Right kidney (tissue), 1 donor: ENCODE data around the gene IER5.

Experiments
- DNase-seq: peaks from one replicate; pipeline ENCODE4 v3.0.0-alpha.2; 2016

IER5 gene

DNA sequence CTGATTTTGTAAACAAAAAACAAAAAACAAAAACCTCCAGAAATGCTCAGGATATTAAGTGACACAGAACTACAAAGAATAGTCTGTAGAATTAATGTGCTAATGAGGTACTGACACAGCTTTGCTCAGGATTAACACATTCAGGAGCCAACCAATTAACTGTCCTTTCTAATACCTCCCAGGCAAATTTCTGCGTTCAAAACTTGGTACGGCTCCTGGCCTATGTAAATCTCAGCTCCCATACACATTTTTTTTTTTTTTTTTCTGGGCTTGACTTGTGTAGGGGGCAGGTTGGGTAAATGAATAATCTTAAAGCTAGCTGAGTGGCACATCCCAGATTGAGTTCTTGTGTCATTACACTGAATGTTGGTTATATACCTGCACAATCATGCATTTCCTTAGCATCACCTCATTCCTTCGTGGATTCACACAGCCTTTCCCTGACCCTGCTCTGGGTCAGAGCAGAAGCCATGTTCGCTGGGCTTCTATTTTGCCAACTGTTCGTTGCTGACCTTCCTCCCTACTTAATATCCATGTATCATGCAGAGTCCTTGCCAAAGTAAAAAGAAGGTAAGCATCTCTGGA lies 12.6 kb upstream of the IER5 start:
- no peak for DNase-seq

DNA sequence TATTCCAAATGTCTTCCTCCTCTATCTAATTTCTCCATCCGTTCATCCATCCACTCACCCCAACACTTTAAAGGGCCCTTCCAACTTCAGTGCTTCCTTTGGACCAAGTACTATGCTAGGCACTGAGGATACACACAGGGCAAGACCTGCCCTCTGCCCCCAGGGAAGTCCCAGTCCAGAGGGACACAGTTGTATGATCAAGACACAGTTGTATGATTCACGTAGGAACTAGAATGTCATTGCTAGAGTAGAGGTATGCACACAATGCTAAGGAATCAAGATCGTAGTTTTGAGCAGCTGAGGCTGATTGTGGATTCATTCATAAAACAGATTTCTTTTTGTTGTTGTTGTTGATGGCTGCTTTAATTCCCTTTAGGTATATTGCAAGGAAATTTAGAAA lies 11.6 kb upstream of the IER5 start:
- DNase-seq: no peak

DNA sequence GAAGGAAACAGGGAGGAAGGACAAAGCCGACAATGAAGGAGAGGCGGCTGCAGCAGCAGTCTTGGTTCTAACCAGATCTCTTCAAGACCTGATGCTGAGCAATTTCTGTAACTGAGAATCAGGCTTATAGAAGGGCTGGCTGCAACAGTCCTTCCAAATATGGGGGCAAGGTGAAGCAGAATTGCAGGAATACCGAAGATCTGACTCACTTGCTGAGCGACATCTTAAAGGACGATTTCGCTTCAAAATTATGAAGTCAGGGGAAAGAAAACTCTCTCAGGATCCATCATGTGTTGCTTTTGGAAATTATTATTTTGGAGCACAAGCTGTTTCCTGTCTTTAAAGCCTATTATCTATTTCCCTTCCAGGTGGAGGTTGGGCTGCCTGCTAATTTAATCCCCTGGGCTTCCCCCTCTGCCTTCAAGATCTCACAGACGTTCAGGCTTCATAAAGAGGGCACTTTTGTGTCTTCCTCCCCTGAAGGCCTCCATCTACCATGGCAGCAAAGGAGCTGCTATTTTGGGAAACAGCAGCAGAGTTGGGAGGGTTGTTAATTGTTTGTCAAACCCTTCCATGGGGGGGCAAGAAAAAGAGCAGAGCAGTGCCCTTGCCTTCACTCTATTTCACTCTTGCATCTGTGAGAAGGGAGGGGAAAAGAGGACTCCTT lies 10.8 kb upstream of the IER5 start:
- no peak for DNase-seq

DNA sequence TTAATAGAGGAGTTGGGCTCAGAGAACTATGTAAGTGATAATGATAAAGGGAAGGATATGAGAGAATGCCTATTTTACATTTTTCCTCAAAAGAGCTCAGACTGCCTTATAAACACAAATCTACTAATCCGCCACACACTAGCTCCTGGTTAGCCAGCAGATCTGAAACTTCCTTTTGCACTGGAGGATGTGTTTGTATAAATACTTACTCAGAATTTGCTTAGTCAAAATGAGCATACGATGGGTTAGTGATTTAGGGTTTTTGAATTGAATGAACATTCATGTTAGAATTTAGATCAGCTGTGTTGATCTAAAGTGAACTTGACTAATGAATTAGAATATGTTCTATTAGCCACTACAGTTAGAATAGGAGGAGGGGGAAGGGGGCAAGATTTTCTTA lies 9.1 kb upstream of the IER5 start:
- DNase-seq: no peak

DNA sequence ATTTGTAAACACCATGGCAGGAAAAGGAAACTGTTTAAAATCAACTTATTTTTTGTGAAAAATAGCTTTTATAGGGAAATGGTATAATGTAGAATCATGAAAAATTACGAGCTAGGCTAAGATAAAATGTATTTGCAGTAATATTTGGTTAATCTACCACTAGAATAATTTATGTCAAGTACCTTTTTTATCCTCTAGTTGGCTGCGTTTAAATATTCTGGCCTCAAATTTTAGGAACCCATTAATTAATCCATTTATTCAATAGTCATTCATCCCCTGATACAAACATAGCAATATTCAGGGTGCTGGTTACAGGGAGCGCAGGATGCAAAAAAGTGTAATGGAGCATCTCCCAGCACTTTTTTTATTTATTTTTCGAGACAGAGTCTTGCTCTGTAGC lies 8.6 kb upstream of the IER5 start:
- DNase-seq: no peak

DNA sequence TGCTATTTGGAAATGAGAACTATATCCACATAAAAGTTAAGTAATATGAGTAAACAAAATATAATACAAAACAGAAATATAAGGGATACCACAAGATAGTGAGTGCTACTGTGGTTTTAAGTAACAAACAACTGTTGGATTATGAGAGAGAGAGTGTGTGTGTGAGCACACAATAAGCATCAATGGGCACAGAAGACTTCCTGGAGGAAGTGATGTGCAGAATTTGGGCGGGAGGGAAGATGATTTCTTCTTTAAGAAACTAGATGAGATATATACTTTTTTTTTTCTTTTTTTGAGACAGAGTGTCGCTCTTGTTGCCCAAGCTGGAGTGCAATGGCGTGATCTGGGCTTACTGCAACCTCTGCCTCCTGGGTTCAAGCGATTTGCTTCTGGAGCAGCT lies 7.9 kb upstream of the IER5 start:
- DNase-seq: no peak

DNA sequence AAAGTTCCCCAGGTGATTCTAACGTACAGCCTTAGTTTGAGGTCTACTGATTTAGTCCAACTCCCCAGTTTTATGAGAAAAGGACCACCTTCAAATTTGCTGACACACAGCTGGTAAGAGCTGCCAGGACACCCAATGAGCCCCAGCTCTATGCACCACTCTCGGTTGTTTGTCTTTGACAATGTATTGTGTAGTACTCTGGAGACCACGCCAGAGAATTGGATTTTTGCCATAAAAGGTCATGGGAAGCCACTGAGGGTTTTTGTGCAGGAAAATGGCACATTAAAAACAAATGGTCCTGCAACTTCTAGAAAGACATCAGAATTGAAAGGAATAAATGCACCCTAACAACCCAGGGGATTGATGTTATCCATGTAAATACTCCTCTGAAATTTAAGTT lies 7.1 kb upstream of the IER5 start:
- no peak for DNase-seq

DNA sequence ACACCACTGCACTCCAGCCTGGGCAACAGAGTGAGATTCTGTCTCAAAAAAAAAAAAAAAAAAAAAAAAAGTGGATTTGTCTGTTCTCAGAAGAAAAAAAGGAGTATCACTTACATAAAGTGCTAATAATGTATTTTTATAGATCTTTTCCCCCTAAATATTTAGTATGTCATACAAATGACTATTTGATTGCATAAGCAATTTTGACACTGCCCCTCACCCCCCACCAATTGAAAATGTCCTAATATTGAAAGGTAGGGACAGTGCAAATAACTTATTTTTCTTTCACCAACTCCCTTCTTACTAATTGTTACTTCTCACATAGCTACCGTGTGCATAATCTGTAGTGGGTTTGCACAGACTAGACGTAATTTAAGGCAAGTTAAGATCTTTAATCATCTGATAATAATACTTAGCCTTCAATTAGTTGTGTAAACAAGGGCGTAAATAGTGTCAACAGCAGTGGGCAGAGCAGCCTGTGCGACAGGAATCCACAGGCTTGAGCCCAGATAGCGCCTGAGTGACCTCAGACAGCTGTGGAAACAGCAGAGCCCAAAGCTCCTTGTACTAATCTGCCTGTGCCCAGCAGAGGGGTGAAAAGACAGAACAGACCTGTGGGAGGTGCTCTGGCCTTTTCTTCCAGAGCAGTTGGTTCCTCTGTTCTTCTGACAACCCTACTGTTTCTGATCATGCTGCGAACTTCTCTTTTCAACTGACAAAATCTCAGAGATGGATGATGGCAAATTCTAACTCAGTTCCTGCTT lies 4.5 kb upstream of the IER5 start:
- no peak for DNase-seq

DNA sequence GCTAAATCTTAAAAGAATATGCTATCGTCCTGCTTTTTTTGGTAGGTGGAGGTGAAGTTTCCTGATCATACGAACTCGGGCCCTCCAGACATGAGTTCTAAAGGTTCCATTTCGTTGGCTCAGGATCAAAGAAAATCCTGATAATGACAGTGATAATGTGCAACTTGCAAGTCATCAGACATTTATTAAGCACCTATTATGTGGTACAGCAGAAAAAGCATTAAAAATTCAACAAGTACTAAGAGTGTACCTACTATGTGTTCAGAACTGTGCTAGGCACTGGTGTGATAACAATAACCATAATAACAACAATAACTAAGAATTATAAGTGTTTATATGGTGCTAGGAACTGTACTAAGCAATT lies 3.9 kb upstream of the IER5 start:
- DNase-seq: no peak

DNA sequence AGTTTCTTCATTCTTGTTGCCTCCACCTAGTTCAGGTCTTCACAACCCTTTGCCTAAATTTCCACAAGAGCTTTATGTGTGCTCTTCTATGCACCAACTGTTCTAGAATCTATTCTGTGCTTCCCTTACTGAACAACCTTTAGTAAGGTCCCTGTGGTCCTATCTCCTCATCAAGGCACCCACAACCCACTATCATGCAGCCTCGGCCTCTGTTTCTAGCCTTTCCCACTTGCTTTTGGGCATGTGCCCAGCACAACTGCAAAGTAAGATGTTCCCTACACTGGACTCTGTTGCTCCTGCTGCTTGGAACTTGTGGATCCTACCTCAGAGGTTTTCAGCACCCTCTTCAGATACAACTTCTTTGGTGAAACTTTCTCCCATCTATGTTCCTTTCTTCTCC lies 2.4 kb upstream of the IER5 start:
- DNase-seq: no peak

DNA sequence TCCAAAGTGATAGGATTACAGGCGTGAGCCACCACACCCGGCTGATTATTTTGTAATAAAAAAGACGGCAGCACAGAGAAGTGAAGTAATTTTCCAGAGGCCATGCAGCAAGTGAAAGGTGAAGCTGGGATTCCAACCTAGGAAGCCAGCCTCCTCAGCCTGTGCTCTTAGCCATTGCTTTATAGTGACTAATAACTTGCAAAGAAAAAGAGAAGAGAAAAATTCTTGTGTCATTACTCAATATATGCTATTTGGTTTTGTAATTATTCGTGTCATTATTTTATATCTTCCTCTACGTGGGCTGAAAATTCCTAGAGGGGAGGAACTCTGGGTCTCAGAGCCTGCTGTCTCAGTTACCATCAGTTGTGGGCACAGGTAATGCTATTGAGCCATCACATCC lies 1.6 kb upstream of the IER5 start:
- DNase-seq: no peak

DNA sequence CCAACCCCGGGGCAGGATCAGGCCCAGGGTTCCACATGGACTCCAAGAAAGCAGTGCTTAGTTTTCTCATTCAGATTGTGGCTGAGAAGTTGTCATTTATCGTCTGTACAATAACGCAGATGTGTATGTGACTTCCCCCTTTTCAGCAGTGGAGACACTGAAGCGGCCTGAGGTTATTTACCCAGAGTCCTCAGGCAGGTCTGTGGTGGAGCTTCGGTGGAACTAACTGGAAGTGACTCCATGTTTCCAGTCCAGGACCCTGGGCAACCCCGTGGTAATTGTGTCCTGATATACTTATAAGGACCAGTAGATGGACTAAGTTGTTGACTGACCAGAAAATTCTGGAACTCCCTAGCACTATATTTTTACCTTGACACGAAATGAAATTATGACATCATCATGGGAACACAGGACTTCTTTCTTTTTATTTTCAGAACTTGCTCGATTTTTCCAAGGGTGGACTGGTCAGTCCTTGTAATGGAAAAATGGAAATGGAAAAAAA lies 1.0 kb upstream of the IER5 start:
- no peak for DNase-seq

DNA sequence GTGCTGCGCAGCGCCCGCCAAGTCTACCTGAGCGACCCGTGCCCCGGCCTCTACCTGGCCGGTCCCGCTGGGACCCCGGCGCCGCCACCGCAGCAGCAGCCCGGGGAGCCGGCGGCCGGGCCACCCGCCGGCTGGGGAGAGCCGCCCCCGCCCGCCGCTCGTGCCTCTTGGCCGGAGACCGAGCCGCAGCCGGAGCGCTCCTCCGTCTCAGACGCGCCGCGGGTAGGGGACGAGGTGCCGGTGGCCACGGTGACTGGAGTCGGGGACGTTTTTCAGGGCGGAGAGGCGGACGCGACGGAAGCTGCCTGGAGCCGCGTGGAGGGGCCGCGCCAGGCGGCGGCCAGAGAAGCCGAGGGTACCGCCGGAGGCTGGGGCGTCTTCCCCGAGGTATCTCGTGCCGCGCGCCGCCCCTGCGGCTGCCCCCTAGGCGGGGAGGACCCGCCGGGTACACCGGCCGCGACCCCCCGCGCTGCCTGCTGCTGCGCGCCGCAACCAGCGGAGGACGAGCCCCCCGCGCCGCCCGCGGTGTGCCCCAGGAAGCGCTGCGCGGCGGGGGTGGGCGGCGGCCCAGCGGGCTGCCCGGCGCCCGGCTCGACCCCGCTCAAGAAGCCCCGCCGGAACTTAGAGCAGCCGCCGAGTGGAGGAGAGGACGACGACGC lies 646 bp downstream of the IER5 start:
- DNase-seq: no peak

DNA sequence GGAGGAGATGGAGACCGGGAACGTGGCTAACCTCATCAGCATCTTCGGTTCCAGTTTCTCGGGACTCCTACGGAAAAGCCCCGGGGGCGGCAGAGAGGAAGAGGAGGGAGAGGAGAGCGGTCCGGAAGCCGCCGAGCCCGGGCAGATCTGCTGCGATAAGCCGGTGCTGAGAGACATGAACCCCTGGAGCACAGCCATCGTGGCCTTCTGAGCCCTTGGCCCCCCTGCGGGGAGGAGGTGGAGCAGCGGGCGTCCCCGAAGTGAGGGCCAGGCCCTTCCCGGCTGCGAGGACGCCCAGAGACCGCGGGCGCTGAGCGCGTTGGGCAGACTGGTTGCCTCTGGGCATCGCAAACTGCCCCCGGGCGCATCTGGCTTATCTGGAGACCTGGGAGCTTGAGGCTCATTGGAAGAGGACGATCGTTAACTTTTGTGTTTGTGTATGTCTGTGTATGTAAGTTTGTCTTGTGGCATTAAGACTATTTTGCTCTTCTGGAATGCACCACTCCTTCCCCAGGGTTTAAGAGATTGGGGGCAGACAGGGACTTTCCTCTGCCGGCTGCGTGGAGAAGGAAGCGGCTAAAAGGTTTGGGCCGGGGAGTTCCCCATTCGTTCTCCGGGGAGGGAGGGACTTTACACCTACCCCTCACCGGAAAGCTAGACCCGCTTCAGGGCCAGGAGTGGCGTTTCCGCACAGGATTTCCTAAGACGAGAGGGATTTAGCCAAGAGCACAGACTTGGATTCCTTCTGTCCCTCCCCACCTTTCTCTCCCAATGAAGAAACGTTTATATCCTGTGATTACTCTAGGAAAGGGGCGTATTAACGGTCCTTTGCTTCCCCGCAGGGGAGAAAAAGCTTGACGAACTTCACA lies 1.4 kb downstream of the IER5 start:
- DNase-seq: peak; percentile 79

DNA sequence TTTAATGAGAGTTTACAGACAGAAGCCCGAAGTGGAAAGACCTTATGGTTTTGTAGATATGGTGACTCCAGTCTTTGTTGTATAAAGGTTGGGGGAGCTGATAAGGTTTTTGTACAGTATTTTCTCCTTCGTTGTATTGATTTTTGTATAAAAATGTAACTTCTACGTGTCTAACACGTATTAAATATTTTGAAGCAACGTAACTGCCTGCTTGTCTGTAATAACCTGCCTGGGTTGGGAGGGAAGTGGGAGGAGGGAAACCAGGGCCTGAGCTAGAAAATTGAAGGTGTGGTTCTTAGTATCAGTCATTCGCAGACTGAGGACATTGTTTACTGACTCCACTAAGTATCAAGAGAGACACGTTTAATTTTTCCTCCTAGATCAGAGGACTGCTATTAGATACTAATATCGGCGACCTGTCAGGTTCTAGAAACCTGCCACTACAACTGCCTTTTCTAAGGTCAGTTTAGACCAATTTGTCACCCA lies 2.2 kb downstream of the IER5 start:
- no peak for DNase-seq

DNA sequence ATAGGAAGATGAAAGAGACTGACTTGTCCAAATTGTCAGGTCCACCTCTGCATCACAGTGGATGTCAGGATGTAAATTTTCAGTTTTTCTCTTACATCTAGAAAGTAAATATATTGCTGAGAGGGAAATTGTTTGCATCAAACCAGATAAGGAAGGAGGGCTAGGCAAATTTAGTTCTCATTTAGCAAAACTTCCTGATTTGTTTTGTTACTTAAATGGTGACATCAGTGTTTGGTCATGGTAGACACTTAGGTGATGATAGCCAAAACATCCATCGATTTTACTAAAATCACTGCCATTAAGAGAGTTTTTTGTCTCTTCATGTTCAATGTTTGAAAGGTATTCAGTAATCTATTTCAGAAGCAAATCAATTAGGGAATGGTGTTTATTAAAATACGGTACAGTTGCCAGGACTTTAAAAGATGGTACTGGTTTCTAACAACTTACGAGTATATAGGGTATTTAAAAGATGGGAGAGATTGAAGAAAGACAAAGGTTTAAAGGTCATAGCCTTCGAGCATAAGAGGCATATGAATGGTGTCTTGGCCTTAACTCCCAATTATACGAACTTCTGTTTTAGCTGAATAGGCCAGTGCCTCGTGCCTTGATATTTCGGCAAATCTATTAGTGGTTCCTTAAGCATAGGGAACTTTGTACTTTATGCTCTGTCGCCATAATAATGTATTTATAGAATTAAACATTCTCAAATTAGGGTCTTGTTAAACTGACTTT lies 3.0 kb downstream of the IER5 start:
- DNase-seq: no peak

DNA sequence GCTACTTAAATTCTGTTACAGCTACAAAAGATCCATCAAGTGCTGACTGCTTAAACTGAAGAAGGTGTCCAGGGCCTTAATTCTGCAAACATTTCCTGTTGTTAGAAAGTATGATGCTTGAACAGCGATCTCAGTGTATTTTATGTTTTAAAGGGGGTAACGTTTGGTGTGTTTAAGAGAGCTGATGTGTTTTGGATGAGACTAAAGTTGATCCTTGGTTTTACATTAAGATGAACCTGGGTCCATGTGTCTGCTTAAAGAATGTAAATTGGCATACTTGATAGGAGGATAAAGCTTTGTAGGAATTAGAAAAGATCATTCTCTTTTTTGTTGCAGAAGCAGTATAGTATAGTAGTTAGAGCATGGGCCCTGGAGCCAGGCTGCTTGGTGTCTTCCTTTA lies 3.6 kb downstream of the IER5 start:
- DNase-seq: no peak

DNA sequence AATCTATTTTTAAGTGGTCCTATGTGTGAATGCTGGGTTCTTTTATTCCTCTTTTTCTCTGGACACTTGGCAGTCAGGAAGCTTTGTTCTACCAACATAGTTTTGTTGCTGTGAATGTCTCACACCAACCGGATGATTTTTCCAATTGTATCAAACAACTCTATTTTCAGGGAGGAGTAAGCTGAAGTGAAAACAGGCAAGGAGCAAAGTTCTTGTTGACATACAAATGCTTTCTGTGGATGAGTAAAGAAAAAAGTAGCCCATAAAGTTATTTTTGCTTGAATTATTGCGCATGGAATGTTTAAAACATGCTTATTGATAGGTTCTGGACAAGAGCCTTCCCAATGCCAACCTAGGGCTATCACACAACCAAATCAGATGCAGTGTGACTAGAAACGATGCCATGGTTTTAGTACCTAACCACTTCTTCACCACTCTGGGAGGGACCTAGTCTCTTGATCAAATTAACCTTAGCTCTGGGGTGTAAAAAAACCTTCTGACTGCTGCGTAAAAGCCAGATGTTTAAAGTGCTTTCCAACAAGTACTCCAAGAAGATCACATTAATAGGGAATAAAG lies 4.5 kb downstream of the IER5 start:
- DNase-seq: no peak

DNA sequence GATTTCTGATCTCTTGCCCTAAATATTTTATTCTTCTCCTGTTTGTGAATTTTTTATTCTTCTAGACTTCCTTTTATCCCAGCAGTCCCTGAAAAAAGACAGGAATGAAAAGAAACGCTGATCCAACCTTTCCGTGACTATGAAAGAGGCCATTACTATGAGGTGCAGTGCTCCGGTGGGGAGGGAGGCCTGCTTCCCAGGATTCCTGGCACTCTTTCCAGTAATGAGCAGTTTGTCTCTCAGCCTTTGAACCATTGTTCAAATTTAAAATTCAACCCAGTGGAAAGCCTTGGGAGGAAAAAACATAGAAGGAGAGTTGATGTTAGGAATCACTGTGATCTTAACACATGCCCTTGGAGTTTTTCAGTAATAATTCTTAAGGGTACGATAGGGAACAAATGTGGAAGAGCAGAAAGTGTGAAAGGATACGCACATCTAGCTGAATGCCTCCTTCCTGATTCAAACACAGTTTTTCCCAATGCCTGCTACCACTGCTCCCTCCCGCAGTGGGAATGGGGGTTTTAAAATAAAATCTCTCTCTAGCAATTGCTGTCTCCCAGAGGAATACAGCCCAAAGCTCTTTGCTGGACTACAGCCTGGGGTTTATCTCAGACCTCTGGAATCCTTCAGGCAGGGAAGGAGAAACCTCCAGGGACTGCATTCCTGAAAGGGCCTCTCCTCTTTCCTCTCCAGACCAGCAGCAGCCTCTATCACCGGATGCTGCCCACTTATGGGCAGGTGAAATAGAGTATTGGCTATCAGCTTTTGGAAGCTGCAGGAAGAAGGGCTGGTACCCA lies 6.1 kb downstream of the IER5 start:
- DNase-seq: no peak

DNA sequence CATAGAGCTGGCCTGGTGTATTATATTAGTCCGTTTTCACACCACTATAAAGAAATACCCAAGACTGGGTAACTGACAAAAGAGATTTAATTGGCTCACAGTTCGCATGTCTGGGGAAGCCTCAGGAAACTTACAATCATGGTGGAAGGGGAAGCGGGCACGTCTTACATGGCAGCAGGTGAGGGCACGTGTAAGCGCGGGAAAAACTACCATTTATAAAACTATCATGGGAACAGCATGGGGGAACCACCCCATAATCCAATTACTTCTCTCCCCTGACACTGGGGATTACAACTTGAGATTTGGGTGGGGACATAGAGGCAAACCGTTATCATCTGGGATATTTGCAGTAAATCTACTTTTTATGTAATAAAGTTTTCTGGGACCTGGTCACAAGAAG lies 6.8 kb downstream of the IER5 start:
- DNase-seq: no peak
